Heart left ventricle (tissue), 16 donors: ENCODE data around the gene PARVA. TPM values are rescaled to one million over a fixed set of nuclear protein-coding genes. Genes with fewer than 3 reads are reported as not detected.

Experiments used
- ATAC-seq, 4 donors: fragments of 200-7000 bp; cut with Tn5 transposase; one replicate each; pipeline ENCODE4 v1.9.1; 2020 to 2022; ENCODE audit warnings: moderate library complexity in 4 of 4, mild to moderate bottlenecking in 3 of 4, moderate number of reproducible peaks in 1 of 4
- DNase-seq, 5 donors: peaks; one replicate each; pipeline ENCODE4 v3.0.0-alpha.2; 2020
- H3K27ac ChIP-seq, 12 donors: fragments of 200-600 bp; sonication (generic) in 4 of 12; one replicate each; pipeline versions ENCODE4 v1.5.0 to v1.8.0; 2016 to 2022; ENCODE audit warnings: mild to moderate bottlenecking in 2 of 12
- H3K27me3 ChIP-seq, 9 donors: fragments of 200-600 bp; sonication (generic) in 2 of 9; one replicate each; pipeline versions ENCODE4 v1.5.1 to v1.8.0; 2016 to 2022; ENCODE audit warnings: mild to moderate bottlenecking in 3 of 9
- H3K36me3 ChIP-seq, 9 donors: fragments of 200-600 bp; sonication (generic) in 2 of 9; one replicate each; pipeline versions ENCODE4 v1.5.0 to v1.8.0; 2018 to 2022; ENCODE audit warnings: mild to moderate bottlenecking in 2 of 9
- H3K4me1 ChIP-seq, 12 donors: fragments of 200-600 bp; sonication (generic) in 4 of 12; one replicate each; pipeline versions ENCODE4 v1.5.0 to v1.8.0; 2016 to 2022; ENCODE audit warnings: mild to moderate bottlenecking in 3 of 12
- H3K4me3 ChIP-seq, 12 donors: fragments of 200-600 bp; sonication (generic) in 4 of 12; one replicate each; pipeline versions ENCODE4 v1.5.0 to v1.8.0; 2017 to 2022; ENCODE audit warnings: mild to moderate bottlenecking in 9 of 12, moderate library complexity in 4 of 12
- H3K9me3 ChIP-seq, 12 donors: fragments of 200-600 bp; sonication (generic) in 4 of 12; one replicate each; pipeline versions ENCODE4 v1.5.0 to v1.8.0; 2016 to 2022; ENCODE audit warnings: mild to moderate bottlenecking in 1 of 12
- CTCF ChIP-seq, 12 donors: fragments of 200-600 bp; sonication (generic) in 4 of 12; IDR thresholded peaks; one replicate each; pipeline versions ENCODE4 v1.5.0 to v1.8.0; 2018 to 2022; ENCODE audit warnings: antibody characterized with exemption in 12 of 12, mild to moderate bottlenecking in 5 of 12
- POLR2A ChIP-seq, 2 donors: fragments of 450-650 bp; IDR thresholded peaks; one replicate each; pipeline ENCODE4 v1.6.1; 2017; ENCODE audit warnings: antibody characterized with exemption in 2 of 2, mild to moderate bottlenecking in 2 of 2, moderate library complexity in 2 of 2
- WGBS, 4 donors: extraction: QIAGEN DNeasy Blood & Tissue Kit in 2 of 4; methylation state at CpG; one replicate each; pipeline versions ENCODE4 v1.1.5 to v1.1.7; 2013 to 2018; 5-methylcytosine and 5-hydroxymethylcytosine counted together
- intact Hi-C, 10 donors: fragments of 100-400 bp; cut with DNase I; formaldehyde crosslinking; loops; one replicate each; pipeline versions ENCODE4 v1.11.1 to v1.14.2; 2022
- polyA plus RNA-seq, 2 donors: library from polyadenylated mRNA; stranded (reverse); fragments of 200-250 nt; gene quantifications; one replicate each; pipeline ENCODE4 v1.2.3, GENCODE V29; 2013
- total RNA-seq, 9 donors: library from RNA; depleted of rRNA in 2 of 9; stranded (reverse); fragments of >200 nt in 2 of 9; fragmentation: NEBNext Ultra II Directional in 3 of 9; extraction: Animal tissue kit (Norgen Biotek cat#: 25700) in 3 of 9; gene quantifications; one replicate each; pipeline versions ENCODE4 v1.1.0 to v1.2.4, GENCODE V29; 2016 to 2023
- donor health status: ischemic (EF 13 %, LVEDD 7.1; RV severe dilation, severe dysfunction).
- donor health status: healthy with polysubstance abuse.
- donor health status: DM: no; HTN: yes; CAD: no.
- donor health status: DM: no; HTN: no; CAD: no.
- donor health status: ischemic (EF 25% LVEDD 6.9; RV normal size, moderate dysfunction).
- donor health status: ischemic (EF 25% LVEDD 5.7; RV mildly dilated, moderate dysfunction).
- donor health status: healthy.
- donor health status: DM: yes; HTN: yes; CAD: no.
- donor health status: ischemic (EF 35%, LVEDD 5.7; RV mildly dilated, moderate dysfunction).
- donor health status: nonischemic (EF 11% LVEDD 7.7; RV severe dilation, severe dysfunction).
- donor health status: DM: yes; HTN: yes; CAD: no.
- donor health status: PGD.
- donor health status: ischemic (EF 29% LVEDD 5.4; RV normal size, mild dysfunction).
- donor health status: nonischemic (EF 23%, LVEDD 6.1; RV moderate dilation, normal function).

PARVA gene
- total and polyA plus RNA-seq, 11 donors, result 22.7 to 99.2 (median 65.9) TPM

- Histone ChIP-seq H3K27me3 (no peaks in the 10 kb centered on the region), H3K9me3 (no peaks in the 10 kb centered on the region), H3K4me1 (peaks cover 0 to 24% (median 7%) of the 10 kb centered on the region in 12 donors), H3K27ac (peak overlapping the region in 2 of 12 donors; percentile 2 to 53), H3K4me3 (no peak overlapping the region), H3K36me3 (no peaks in the 10 kb centered on the region)
- WGBS, 4 donors, result 52 to 74% (median 58%) methylated on average over 5 of the region's 5 CpGs
- intact Hi-C loops, result loop anchor here in 2 of 10 donors (2.0 to 5.0 kb wide), 2 partner anchors 54 to 127 kb away; partner anchors contain the start of gene TEAD1 (in 1 of the 2)
- ATAC-seq, result peak; percentile 69 to 86 (median 76)
- DNase-seq, result peak in 4 of 5 donors; percentile 33 to 68 (median 54)
- TF ChIP-seq CTCF (IDR thresholded peaks at IDR 0.05) (no peak), POLR2A (IDR thresholded peaks at IDR 0.05) (no peak)
These were observed 170.7 kb downstream of the PARVA start for GRCh38 chr11:12547953-12548650.

- DNase-seq (peak in 3 of 5 donors; percentile 40 to 45 (median 40)), ATAC-seq (peak; percentile 50 to 77 (median 70))
- Histone ChIP-seq H3K4me3 (no peak overlapping the region), H3K9me3 (peaks cover 0 to 6% (median 0%) of the 10 kb centered on the region in 12 donors), H3K4me1 (peaks cover 0 to 39% (median 24%) of the 10 kb centered on the region in 12 donors), H3K27ac (no peak overlapping the region), H3K36me3 (no peaks in the 10 kb centered on the region), H3K27me3 (no peaks in the 10 kb centered on the region)
- intact Hi-C loops, result loop anchor here in 1 of 10 donors (10.0 kb wide), 1 partner anchor 122 kb away; the partner anchor contains the start of gene TEAD1
- no peak for TF ChIP-seq CTCF (IDR thresholded peaks at IDR 0.05)
- no peak for TF ChIP-seq POLR2A (IDR thresholded peaks at IDR 0.05)
- WGBS, 4 donors, result 65 to 83% (median 78%) methylated on average over 4 of the region's 4 CpGs
These were observed 175.3 kb downstream of the PARVA start for GRCh38 chr11:12552692-12553091.

GRCh38 chr11:12554122-12554521 is 176.8 kb downstream of the PARVA start:
- Histone ChIP-seq H3K27ac (no peak overlapping the region), H3K9me3 (peaks cover 0 to 6% (median 0%) of the 10 kb centered on the region in 12 donors), H3K4me1 (peaks cover 0 to 28% (median 18%) of the 10 kb centered on the region in 12 donors), H3K27me3 (no peaks in the 10 kb centered on the region), H3K36me3 (no peaks in the 10 kb centered on the region), H3K4me3 (no peak overlapping the region)
- ATAC-seq (no peak), DNase-seq (no peak)
- intact Hi-C loops, result loop anchor here in 1 of 10 donors (10.0 kb wide), 1 partner anchor 121 kb away; the partner anchor contains the start of gene TEAD1
- TF ChIP-seq POLR2A (IDR thresholded peaks at IDR 0.05) (no peak), CTCF (IDR thresholded peaks at IDR 0.05) (no peak)
- 0% methylated on average over 1 of the region's 1 CpG for WGBS, 4 donors

GRCh38 chr11:12556155-12556554 is 178.8 kb downstream of the PARVA start:
- Histone ChIP-seq H3K36me3 (no peaks in the 10 kb centered on the region), H3K4me3 (no peak overlapping the region), H3K27me3 (no peaks in the 10 kb centered on the region), H3K9me3 (peaks cover 0 to 6% (median 0%) of the 10 kb centered on the region in 12 donors), H3K27ac (peak overlapping the region in 10 of 12 donors; percentile 47 to 76 (median 66)), H3K4me1 (peaks cover 0 to 30% (median 18%) of the 10 kb centered on the region in 12 donors)
- DNase-seq (peak in 1 of 5 donors; percentile 56), ATAC-seq (peak in 3 of 4 donors; percentile 8 to 31 (median 28))
- WGBS, 4 donors, result 24 to 36% (median 26%) methylated on average over 3 of the region's 3 CpGs
- TF ChIP-seq CTCF (IDR thresholded peaks at IDR 0.05), result no peak
- no peak for TF ChIP-seq POLR2A (IDR thresholded peaks at IDR 0.05)
- intact Hi-C loops, result loop anchor here in 2 of 10 donors (5.0 to 10.0 kb wide), 2 partner anchors 69 to 119 kb away; partner anchors contain the start of gene TEAD1 (in 1 of the 2)
